HG02588 (cell line): ENCODE measurements around the gene TBCEL.

Experiments
- ATAC-seq: cut with Tn5 transposase; IDR thresholded peaks from one replicate; pipeline ENCODE4 v1.9.1; 2021; ENCODE audit warnings: mild to moderate bottlenecking, moderate library complexity; ENCODE audit not compliant: unreplicated experiment

The TBCEL gene

DNA sequence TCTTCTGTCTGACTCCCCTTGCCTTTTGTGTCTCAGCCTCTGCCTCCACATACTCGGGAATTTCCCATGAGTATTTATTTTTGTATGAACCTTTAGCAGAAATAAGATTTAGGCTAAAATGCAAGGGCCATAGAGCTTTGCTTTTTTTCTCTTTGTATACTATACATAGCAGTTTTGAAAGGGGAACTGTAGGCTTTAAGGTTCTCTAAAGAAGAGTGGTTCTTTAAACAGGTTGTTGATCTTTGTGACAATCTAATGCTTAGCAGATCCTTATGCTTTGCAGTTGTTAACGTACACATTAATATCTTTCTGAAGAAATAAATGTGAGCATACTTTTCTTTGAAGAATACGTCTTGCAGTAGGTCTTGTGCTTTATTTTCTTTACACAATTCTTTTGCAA lies 35.0 kb downstream of the TBCEL start:
- ATAC-seq = no peak

DNA sequence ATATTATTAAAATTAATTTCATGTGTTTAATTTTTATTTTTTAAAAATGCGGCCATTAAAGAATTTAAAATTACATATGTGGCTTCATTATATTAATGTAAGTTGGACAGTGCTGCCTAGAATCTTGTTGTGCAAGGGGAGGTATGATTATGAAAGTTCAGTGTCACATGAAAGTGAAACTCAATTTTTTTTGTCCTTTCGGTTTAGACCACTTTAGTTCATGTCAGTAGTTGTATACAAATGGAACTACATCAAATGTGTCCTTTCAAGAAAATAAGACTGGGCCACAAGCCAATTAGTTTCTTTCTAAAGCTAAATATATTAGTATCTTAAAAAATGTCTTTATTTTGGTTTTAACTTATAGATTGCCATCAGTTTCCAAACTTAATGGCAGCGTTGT lies 35.7 kb downstream of the TBCEL start:
- peak; percentile 97 for ATAC-seq

- ATAC-seq = no peak
These were observed 39.8 kb downstream of the TBCEL start for GRCh38 chr11:121063728-121064127.

DNA sequence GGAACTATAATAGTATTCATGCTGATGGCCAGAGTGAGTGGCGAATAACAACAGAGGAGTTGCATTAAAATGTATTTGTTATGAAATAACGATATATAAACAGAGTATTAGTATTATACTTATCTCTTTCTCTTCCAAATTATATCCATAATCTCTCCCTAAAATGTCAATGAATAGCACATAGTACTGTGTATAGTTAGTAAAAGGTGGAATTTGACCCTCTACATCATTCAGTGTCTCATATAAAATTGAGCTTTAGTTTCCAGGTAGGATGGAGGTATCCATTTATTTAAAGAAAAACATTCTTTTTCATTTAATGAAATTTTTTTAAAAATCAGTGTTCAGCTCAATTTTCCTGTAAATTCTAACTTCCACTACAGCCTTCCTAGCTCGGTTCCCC lies 42.7 kb downstream of the TBCEL start:
- ATAC-seq = no peak

DNA sequence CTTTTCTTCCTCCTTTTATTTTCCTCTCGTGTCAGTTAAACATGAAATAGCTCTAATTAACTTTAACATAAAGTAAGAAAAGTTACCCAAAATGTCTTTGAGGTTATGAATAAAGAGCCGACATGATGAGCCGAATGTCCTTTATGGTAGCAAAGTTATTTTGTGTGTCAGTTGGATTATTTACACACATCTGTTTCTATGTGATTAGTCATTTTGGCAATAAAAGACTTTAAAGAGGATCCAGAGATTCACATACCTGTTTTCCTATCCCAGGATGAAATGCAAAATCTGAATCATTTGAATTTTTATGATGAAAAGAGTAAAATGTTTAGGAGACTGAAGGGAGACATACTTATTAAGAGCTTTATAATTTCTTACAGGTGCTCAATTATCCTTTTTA lies 43.1 kb downstream of the TBCEL start:
- no peak for ATAC-seq

DNA sequence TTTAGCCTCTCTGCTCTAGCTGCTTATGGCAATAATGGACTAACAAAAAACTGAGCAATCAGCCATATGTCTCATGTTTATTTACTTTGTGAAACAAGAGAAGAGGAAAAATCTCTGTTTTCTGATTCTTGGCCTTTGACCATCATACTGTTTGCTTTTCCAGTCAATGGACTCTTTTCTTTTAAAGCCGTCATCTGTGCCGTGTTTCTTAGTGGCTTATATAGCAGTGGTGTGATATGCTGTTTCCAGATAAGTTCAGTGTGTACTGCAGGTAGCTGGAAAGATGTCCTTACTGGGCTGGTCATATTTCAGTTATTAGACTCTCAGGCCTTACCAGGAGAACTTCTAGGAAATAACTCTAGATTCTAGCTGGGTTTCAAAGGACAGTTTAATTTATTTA lies 43.6 kb downstream of the TBCEL start:
- ATAC-seq = no peak

- no peak for ATAC-seq
These were observed 44.2 kb downstream of the TBCEL start for GRCh38 chr11:121067962-121068647.

- no peak for ATAC-seq
These were observed 44.9 kb downstream of the TBCEL start for GRCh38 chr11:121068787-121069186.

DNA sequence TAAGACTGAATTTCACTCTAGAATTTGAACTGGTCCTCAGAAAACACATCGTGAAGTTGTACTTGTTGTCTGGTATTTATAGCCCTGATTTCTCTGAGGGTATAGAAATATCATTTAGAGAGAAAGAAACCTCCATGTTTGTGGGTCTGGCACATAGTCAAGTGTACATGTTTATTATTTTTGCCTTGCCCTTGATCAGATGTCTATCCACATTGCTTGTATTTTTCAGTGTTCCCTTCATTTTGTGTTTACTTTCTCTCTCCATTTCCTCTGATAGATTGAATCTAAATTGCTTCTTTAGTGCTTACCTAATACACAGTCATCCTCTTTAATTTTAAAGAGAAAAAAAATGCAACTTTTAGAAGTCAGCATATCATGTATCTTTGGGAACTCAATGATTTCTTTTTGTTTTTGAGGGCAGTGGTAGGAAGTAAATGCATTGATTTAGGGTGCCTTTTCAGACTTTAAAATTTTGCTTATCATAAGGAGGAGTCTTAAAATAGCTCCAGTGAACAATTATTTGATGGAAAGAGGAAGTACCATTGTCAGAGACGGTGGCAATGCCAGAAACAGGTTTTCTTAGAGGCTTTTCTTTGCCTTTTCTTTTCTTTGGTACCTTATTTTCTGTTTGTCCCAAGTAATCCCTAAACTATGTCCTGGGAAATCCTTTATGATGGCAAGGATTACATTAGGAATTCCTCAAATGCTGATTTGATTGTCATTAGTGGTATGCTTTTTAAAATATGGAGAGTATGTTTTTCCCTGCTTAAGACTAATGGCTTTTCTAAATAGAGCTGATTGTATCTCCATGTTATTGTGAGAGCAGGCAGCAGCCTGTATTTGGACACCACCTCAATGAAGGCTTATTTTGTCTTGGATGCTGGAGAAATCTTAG lies 47.3 kb downstream of the TBCEL start:
- ATAC-seq = no peak

DNA sequence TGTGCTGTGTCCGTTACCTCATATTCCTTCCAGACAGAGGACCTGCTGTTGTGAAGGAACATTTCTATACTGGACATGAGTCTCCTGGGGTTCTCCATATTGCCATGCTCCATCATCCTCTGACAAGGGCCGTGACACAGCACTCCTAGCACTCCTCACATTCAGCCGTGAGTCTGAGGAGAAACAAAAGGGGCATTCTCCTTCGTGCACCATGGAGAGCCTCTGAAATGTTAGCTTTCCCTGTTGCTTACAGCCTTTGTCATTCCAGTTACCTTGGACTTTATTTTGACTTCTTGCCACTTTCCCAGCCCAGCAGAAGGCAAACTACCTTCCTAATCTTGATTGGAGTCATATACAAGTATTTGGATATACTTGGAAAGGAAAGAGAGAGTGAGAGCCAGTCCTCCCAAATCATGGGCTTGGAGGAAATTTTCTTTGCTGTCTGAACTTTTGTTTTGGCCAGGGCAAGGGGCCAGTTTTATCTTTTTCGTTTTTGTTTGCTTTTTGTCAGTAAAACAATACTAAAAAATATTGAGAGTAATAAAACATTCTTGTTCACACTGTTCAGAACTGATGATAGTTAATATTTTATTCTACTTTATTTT lies 48.0 kb downstream of the TBCEL start:
- ATAC-seq = no peak

DNA sequence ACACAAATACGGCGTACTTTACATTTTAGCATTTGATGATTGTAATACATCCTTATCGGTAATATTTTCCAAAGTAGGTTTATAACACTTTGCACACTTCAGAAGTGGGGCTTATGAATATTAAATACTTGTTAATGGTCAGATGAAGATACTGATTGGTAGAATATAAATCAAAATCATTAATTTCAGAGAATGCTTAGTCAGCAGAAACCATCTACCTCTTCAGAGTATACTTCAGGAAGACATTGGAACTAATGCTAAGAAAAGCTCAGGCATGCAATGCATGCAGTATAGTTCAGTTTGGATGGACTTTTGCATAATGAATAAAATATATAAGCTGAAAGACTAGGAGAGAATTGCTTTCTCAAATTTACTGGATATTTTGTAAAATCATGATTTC lies 57.4 kb downstream of the TBCEL start:
- ATAC-seq = no peak

DNA sequence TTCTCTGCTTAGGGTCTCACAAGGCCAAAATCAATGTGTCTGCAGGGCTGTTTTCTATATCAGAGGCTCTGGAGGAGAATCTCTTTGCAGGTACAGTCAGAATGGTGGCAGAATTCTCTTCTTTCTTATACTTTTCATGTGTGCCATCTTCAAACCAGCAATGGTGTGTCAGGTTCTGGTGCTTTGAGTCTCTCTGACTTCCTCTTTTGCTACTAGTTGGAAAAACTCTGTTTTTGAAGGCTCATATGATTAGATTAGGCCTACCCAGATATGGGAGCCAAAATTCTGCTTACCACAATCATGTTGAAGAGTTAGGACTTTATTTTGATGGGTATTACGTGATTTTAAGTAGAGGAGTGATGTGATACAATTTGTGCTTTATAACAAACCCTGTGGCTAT lies 58.3 kb downstream of the TBCEL start:
- ATAC-seq = no peak

DNA sequence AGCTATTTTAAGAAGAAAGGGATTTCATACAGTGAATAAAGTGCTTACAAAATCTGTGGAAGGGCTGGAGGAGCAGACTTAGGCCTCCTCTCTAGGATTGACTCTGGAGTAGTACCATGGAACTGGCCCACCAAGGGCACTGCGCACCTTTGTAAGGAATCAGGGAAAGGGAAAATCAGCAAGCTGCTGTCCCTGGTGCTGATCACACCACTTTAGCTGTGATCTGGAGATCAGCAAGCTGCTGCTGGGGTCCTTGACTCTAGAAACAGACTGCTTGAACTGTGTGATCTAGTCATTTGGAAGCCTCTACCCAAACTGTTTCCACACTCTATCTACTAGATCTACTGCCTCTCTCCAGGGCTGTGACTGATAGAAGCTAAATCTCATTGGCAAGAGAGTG lies 58.8 kb downstream of the TBCEL start:
- no peak for ATAC-seq

GRCh38 chr11:121086866-121087265 lies 63.0 kb downstream of the TBCEL start:
- no peak for ATAC-seq

- ATAC-seq = no peak
These were observed 65.7 kb downstream of the TBCEL start for GRCh38 chr11:121089566-121089965.

GRCh38 chr11:121090145-121090721 lies 66.3 kb downstream of the TBCEL start:
- ATAC-seq = no peak

GRCh38 chr11:121091492-121092152 lies 67.7 kb downstream of the TBCEL start:
- no peak for ATAC-seq

DNA sequence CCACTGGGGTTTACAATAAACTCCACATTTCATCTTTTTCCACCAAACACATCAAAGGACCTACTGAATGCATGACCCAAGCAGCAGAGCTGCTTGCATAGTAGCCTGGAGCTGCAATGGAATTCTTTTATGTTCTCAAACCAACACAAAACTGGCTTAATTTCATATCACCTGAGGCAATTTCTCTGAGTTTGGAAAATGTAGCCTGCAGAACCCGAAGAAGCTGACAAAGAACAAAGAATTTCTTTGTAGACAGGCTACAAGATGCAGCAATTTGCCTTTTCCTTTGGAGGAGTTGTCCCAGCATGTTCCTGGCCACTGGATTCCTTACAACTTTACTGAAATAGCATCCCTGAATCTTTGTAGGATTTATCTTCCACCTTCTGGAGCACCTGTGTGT lies 71.7 kb downstream of the TBCEL start:
- no peak for ATAC-seq

- ATAC-seq = no peak
These were observed 75.5 kb downstream of the TBCEL start for GRCh38 chr11:121099364-121099763.

DNA sequence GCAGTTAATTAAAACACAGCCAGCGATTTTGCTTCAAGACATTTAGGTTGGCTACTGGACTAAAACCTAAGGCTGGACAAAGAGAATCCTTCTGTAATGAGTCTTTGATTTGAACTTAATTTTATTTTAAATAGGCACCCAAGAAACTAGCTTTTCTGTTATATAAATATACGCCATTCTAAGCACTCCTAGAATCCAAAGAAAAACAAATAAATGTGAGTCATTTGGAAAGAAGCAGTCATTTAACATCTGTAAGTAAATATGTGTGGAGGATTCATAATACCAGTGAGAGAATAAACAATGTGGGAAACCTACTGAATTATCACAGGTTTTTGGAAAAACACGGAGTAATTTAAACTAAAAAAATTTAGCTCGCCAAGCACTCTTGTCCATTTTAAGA lies 76.0 kb downstream of the TBCEL start:
- ATAC-seq = no peak

DNA sequence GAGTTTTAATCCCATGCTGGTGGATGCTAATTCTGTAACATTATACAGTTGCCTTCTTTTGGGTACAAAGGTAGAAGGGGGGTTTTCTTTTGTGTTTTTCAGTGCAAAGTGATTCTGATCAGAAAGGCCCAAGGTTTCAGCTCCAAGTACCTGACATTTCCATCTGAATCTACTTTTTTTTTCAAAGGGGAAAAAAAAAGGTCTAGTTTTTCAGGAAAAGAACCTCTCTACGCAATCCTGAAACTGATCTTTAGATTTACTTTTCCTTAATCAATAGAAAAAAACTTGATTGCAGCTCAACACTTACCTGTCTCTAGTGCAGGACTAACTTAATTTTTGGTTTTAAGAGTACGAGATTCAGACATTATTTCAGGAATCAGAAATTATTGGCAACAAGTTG lies 77.0 kb downstream of the TBCEL start, which contains the start of gene TECTA:
TSS of gene TECTA (plus strand) at position 301 of the 400 bp plus-strand sequence. CDS start 1,423 bp downstream, outside the sequence.
- ATAC-seq = no peak
